HepG2 (cell line): ENCODE results near the gene CIART. TPM values are rescaled to one million over a fixed set of nuclear protein-coding genes. Genes with fewer than 3 reads are reported as not detected.

ENCODE experiments used
- CAMTA2 ChIP-seq: sonication (generic); formaldehyde crosslinking; IDR thresholded peaks from 2 replicates; pipeline ENCODE4 v1.4.0; 2020; ENCODE audit warnings: mild to moderate bottlenecking, missing genetic modification reagents, borderline replicate concordance
- CC2D1A ChIP-seq: sonication (generic); formaldehyde crosslinking; IDR thresholded peaks from 2 replicates; pipeline ENCODE4 v1.8.1; 2023; ENCODE audit warnings: mild to moderate bottlenecking, missing genetic modification reagents
- DMAP1 ChIP-seq: IDR thresholded peaks from 2 replicates; pipeline ENCODE4 v1.6.1; 2016
- DR1 ChIP-seq: sonication (generic); formaldehyde crosslinking; IDR thresholded peaks from 2 replicates; pipeline ENCODE4 v1.8.0; 2021; ENCODE audit warnings: mild to moderate bottlenecking, missing genetic modification reagents, inconsistent platforms
- GFI1 ChIP-seq: sonication (generic); formaldehyde crosslinking; IDR thresholded peaks from 2 replicates; pipeline ENCODE4 v1.5.0; 2020; ENCODE audit warnings: missing genetic modification reagents, mild to moderate bottlenecking, borderline replicate concordance
- GTF3A ChIP-seq: sonication (generic); formaldehyde crosslinking; conservative IDR thresholded peaks from 2 replicates; pipeline ENCODE4 v1.4.0; 2020; ENCODE audit warnings: mild to moderate bottlenecking, missing genetic modification reagents
- HHEX ChIP-seq: IDR thresholded peaks from 2 replicates; pipeline ENCODE4 v1.6.1; 2016; ENCODE audit warnings: control low read depth
- HMG20B ChIP-seq: conservative IDR thresholded peaks from 2 replicates; pipeline ENCODE4 v1.6.1; 2016; ENCODE audit warnings: missing genetic modification reagents, missing compliant biosample characterization
- HOXA3 ChIP-seq: sonication (generic); formaldehyde crosslinking; IDR thresholded peaks from 2 replicates; pipeline ENCODE4 v1.5.0; 2020; ENCODE audit warnings: missing genetic modification reagents
- MXI1 ChIP-seq: IDR thresholded peaks from 3 replicates; pipeline ENCODE4 v1.6.1; 2012; ENCODE audit warnings: low read depth, low read length, inconsistent platforms, borderline replicate concordance
- NR3C1 ChIP-seq: sonication (generic); formaldehyde crosslinking; IDR thresholded peaks from 2 replicates; pipeline ENCODE4 v1.4.0; 2020; ENCODE audit warnings: missing genetic modification reagents
- PHF21A ChIP-seq: sonication (generic); formaldehyde crosslinking; IDR thresholded peaks from 2 replicates; pipeline ENCODE4 v1.5.0; 2020; ENCODE audit warnings: mild to moderate bottlenecking, missing genetic modification reagents
- SIN3A ChIP-seq: IDR thresholded peaks from 2 replicates; pipeline ENCODE4 v1.6.1; 2011; ENCODE audit warnings: low read depth, mild to moderate bottlenecking, control low read depth, low read length, borderline replicate concordance
- ZBTB38 ChIP-seq: sonication (generic); formaldehyde crosslinking; IDR thresholded peaks from 2 replicates; pipeline ENCODE4 v1.5.1; 2020; ENCODE audit warnings: mild to moderate bottlenecking, missing genetic modification reagents
- ZNF160 ChIP-seq: sonication (generic); formaldehyde crosslinking; IDR thresholded peaks from 2 replicates; pipeline ENCODE4 v1.8.0; 2022; ENCODE audit warnings: mild to moderate bottlenecking, inconsistent platforms, missing genetic modification reagents
- ZNF33A ChIP-seq: sonication (generic); formaldehyde crosslinking; IDR thresholded peaks from 2 replicates; pipeline ENCODE4 v1.5.1; 2020; ENCODE audit warnings: missing genetic modification reagents, mild to moderate bottlenecking, moderate library complexity, borderline replicate concordance
- ZNF34 ChIP-seq: sonication (generic); formaldehyde crosslinking; IDR thresholded peaks from 2 replicates; pipeline ENCODE4 v1.4.0; 2020; ENCODE audit warnings: mild to moderate bottlenecking, missing genetic modification reagents, borderline replicate concordance
- polyA plus RNA-seq, 8 experiments: library from polyadenylated mRNA; depleted of rRNA in 3 of 8; stranded (reverse) in 7 of 8; unstranded in 1 of 8; fragments of >200 nt; fragmentation: Illumina TruSeq in 4 of 8; extraction: Trizol in 4 of 8; gene quantifications; 2 replicates each; pipeline versions ENCODE4 v1.2.1 to v1.2.3, GENCODE V29; 2011 to 2016; ENCODE audit warnings: low read depth in 4 of 8, missing spikeins in 1 of 8, mixed read lengths in 1 of 8; ENCODE audit not compliant: insufficient read depth in 1 of 8
- total RNA-seq, 5 experiments: library from RNA; depleted of rRNA; stranded (reverse); fragments of >200 nt; fragmentation: Illumina TruSeq; extraction: Trizol; gene quantifications; 2 replicates each; pipeline ENCODE4 v1.2.3, GENCODE V29; 2016; ENCODE audit warnings: low read depth in 1 of 5
- TF ChIP-seq, protein P1 (sequence below): IDR thresholded peaks from 2 replicates; pipeline ENCODE4 v1.6.1; 2012; ENCODE audit warnings: inconsistent platforms
- TF ChIP-seq, protein P2 (sequence below): sonication (generic); formaldehyde crosslinking; conservative IDR thresholded peaks from 2 replicates; pipeline ENCODE4 v1.4.0; 2020; ENCODE audit warnings: mild to moderate bottlenecking, missing genetic modification reagents, moderate library complexity
- TF ChIP-seq, protein P3 (sequence below): IDR thresholded peaks from 2 replicates; pipeline ENCODE4 v1.6.1; 2016; ENCODE audit warnings: control low read depth
- TF ChIP-seq, protein P4 (sequence below): sonication (generic); formaldehyde crosslinking; IDR thresholded peaks from 2 replicates; pipeline ENCODE4 v1.9.0; 2021; ENCODE audit warnings: missing genetic modification reagents, borderline replicate concordance

The CIART gene
- total and polyA plus RNA-seq, 2 of the 13 experiments (the other 11 are each of a cell fraction or from before 2014, with no cell fraction given) = 0.58 TPM; not detected in 1

DNA sequence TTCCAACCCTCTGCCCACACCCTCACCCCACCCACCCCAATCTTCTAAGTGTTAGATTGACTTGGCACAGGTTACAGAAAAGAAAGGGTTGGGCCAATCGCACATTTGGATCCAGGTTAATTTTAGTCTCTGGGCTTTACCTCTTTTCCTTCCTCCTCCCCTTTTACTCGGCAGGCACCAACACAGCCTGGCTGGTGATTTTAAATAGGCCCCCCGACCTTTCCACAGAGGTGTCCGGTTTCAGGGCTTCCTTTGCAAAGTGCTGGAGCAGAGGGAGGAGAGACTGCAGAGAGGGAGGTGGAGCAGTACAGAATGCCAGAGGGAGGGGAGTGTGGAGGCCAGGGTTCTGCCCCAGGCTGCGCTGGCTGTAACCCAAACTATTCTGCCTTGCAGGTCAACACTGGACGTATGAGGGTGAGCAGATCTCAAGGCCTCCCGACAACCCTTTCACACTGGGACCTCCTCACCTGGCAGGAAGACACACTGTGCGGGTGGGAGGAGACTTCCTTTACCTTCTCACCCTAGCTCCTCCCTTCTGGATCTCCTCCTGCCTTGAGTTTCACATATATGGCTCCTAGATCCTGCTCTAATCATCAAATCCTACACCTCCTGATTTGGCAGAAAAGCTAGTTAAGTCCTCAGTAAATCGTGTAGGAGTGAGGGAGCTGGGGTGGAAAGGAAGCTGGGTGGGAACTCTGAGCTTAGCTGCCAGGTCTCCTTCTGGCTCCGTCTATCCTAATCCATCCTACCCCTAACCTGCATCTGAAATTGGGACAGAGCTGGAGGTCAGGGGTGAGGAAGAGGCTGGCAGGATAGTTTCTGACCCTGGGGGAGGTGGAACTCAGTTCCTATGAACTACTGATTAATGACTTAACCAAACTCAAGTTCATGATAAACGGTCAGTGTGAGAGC lies 22.3 kb upstream of the CIART start (continued):
- TF ChIP-seq HHEX = no peak
- TF ChIP-seq DMAP1 (CRISPR knock-in tag) = no peak
- TF ChIP-seq CAMTA2 (CRISPR knock-in tag) = no peak
- 0 out of 2 replicates have a peak, but pooled peaks have one; percentile 23 for TF ChIP-seq HOXA3 (CRISPR knock-in tag)
- no peak for TF ChIP-seq MXI1
- TF ChIP-seq ZNF34 = no peak
- TF ChIP-seq DR1 = no peak; the same call in 1 of the 2 replicates
- TF ChIP-seq ZBTB38 = no peak
- TF ChIP-seq GFI1 (CRISPR knock-in tag) = no peak
- TF ChIP-seq GTF3A (CRISPR knock-in tag) = no peak
- TF ChIP-seq PHF21A (CRISPR knock-in tag) = peak; percentile 27; the same call in 1 of the 2 replicates
- TF ChIP-seq, protein P1, sequence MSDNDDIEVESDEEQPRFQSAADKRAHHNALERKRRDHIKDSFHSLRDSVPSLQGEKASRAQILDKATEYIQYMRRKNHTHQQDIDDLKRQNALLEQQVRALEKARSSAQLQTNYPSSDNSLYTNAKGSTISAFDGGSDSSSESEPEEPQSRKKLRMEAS = no peak
- peak; percentile 23; the same call in 1 of the 2 replicates for TF ChIP-seq SIN3A
- no peak for TF ChIP-seq CC2D1A (CRISPR knock-in tag)
- TF ChIP-seq, protein P2, sequence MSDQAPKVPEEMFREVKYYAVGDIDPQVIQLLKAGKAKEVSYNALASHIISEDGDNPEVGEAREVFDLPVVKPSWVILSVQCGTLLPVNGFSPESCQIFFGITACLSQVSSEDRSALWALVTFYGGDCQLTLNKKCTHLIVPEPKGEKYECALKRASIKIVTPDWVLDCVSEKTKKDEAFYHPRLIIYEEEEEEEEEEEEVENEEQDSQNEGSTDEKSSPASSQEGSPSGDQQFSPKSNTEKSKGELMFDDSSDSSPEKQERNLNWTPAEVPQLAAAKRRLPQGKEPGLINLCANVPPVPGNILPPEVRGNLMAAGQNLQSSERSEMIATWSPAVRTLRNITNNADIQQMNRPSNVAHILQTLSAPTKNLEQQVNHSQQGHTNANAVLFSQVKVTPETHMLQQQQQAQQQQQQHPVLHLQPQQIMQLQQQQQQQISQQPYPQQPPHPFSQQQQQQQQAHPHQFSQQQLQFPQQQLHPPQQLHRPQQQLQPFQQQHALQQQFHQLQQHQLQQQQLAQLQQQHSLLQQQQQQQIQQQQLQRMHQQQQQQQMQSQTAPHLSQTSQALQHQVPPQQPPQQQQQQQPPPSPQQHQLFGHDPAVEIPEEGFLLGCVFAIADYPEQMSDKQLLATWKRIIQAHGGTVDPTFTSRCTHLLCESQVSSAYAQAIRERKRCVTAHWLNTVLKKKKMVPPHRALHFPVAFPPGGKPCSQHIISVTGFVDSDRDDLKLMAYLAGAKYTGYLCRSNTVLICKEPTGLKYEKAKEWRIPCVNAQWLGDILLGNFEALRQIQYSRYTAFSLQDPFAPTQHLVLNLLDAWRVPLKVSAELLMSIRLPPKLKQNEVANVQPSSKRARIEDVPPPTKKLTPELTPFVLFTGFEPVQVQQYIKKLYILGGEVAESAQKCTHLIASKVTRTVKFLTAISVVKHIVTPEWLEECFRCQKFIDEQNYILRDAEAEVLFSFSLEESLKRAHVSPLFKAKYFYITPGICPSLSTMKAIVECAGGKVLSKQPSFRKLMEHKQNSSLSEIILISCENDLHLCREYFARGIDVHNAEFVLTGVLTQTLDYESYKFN (CRISPR knock-in tag) = peak; percentile 59; the same call in 1 of the 2 replicates
- no peak for TF ChIP-seq HMG20B
- TF ChIP-seq, protein P3, sequence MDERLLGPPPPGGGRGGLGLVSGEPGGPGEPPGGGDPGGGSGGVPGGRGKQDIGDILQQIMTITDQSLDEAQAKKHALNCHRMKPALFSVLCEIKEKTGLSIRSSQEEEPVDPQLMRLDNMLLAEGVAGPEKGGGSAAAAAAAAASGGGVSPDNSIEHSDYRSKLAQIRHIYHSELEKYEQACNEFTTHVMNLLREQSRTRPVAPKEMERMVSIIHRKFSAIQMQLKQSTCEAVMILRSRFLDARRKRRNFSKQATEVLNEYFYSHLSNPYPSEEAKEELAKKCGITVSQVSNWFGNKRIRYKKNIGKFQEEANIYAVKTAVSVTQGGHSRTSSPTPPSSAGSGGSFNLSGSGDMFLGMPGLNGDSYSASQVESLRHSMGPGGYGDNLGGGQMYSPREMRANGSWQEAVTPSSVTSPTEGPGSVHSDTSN (CRISPR knock-in tag) = no peak
- TF ChIP-seq ZNF33A (CRISPR knock-in tag) = no peak
- TF ChIP-seq, protein P4, sequence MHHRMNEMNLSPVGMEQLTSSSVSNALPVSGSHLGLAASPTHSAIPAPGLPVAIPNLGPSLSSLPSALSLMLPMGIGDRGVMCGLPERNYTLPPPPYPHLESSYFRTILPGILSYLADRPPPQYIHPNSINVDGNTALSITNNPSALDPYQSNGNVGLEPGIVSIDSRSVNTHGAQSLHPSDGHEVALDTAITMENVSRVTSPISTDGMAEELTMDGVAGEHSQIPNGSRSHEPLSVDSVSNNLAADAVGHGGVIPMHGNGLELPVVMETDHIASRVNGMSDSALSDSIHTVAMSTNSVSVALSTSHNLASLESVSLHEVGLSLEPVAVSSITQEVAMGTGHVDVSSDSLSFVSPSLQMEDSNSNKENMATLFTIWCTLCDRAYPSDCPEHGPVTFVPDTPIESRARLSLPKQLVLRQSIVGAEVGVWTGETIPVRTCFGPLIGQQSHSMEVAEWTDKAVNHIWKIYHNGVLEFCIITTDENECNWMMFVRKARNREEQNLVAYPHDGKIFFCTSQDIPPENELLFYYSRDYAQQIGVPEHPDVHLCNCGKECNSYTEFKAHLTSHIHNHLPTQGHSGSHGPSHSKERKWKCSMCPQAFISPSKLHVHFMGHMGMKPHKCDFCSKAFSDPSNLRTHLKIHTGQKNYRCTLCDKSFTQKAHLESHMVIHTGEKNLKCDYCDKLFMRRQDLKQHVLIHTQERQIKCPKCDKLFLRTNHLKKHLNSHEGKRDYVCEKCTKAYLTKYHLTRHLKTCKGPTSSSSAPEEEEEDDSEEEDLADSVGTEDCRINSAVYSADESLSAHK (CRISPR knock-in tag) = no peak
- no peak for TF ChIP-seq ZNF160
- no peak for TF ChIP-seq NR3C1 (CRISPR knock-in tag)
